GM21619 (cell line): ENCODE measurements around the gene SKP1.
A peak's percentile ranks its signal among the peaks of the same experiment; 100 is the strongest.
"Not testable (repeated sequence)": the region's sequence is repeated elsewhere in the genome, so short reads cannot be mapped to it uniquely, and the experiment has no call there.

ENCODE experiments used
- ATAC-seq: cut with Tn5 transposase; IDR thresholded peaks from one replicate; pipeline ENCODE4 v1.9.1; 2021; ENCODE audit not compliant: unreplicated experiment

The SKP1 gene

DNA sequence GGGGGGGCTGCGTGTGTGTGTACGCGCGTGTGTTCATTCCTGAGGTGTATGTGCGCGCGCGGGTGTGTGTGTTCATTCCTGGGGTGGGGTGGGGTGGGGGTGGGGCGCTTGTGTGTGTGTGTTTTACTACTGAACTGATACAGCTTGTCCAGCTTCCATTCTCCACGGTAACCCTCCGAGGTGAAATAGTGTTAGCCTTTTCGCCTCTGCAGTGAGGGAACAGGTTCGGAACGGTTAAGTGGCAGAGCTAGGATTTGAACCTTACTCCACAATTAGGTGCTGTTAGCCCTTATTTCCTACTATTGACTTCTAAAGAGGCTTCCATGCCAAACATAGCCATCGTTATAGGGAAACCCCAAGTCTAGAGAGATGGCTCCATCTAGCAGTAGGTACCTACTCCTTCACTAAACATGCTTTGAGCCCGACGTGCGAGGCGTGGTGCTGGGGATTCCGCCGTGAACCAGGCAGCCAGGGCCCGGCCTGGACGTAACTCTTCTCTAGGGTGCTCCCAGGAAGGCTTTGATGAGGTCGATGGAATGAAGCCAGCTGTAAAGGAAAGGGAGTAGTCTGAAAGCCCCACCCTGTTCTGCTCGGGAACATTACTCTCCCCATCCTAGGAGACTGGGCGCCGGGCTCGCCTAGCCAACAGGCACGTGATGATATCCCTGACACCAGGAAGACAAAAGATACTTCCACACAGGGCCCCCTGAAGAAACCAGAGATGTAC lies 782 bp upstream of the SKP1 start:
- ATAC-seq: no peak

DNA sequence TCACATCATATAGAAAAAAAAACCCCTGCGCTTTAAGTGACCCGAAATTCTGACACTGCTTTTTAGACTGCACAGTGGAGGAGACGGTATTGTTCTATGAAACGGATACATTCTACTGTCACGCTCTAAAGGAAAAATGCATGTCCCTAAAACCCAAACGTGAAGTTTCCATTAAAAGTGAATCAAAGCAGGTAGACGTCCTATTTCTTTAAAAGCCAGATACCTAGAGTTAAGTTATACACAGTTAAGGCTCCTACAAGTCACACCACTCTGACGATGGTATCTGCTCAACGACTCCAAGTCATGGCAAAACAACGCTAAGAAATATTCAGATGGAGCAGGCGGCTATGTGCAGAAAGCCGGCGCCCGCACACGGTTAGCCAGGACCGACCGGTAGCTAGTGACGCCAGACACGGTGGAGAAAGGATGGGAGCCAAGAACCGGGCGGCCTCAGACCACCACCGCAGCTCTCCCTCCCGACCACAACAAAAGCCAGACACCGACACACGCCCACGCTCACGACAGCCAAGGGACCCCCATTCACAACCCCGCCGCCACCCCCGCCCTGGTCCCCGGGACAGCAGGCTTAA lies 734 bp downstream of the SKP1 start:
- ATAC-seq: peak; percentile 11

DNA sequence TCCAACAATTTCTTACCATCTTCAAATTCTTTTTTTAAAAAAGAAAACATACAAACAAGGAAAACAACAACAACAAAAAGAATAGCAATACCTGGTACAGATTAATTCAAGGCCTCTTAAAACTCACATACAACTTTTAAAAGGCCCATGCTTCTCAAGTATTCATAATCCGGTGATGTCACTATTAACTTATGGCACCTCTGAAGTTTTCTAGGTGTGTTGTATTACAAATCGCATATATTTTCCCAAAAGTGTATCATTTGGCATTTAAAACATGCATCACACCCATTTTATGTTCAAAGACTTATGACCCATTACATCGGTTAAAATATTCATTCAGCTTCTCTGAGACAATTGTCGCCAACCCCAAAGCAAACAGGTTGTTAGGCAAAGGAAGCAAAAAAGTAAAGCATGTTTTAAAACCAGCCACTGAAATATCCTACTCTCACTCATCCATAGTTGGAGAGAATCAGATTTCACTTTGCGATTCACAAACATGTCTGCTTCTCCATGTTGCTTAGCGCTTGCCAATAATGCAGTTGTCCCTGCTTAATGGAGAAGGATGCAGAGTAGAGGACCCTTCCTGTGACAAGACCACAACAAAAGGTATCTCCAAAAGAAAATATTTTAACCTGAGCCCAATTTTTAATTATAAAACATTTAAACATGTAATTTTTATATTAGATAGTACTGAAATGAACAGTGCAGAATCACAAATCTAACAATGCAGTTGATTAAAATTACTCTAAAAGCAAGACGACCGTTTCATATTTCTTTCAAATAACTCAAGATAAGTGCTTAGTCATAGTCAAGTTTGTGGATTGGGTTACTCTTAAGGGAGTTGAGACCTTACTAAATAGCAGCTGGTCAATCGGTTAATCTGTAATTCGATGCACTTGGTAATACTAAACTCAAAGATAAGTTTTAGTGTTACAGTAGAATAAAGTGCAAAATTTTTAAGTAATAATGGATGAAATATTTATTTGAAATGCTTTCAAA lies 1.6 kb downstream of the SKP1 start:
- ATAC-seq: no peak

DNA sequence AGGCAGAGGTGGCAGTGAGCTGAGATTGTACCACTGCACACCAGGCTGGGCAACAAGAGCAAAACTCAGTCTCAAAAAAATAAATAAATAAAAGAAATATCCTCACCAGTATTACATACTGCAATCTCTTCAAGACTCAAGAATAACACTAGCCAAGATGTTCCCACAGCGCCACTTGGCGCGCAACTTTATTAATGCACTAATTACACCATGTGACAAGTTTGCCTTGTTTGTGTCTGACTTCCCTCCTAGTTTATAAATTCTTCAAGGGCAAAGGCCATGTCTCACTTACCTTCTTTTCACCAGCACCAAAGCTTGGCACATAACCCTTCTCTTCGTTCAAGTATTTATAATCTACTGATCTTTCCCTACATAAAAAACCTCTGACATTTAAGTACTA lies 4.8 kb downstream of the SKP1 start:
- no peak for ATAC-seq

DNA sequence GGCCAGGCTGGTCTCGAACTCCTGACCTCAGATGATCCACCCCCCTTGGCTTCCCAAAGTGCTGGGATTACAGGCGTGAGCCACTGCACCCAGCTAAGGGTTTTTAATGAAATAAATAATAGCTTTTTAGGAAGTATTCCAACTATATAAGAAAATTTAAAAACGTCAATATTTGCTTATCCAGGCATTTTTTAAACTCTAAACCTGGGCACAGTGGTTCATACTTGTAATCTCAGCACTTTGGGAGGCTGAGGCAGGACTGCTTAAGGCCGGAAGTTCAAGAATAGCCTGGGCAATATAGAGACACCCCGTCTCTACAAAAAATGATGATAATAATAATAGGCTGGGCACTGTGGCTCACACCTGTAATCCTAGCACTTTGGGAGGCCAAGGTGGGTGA lies 14.2 kb downstream of the SKP1 start:
- ATAC-seq: no peak

DNA sequence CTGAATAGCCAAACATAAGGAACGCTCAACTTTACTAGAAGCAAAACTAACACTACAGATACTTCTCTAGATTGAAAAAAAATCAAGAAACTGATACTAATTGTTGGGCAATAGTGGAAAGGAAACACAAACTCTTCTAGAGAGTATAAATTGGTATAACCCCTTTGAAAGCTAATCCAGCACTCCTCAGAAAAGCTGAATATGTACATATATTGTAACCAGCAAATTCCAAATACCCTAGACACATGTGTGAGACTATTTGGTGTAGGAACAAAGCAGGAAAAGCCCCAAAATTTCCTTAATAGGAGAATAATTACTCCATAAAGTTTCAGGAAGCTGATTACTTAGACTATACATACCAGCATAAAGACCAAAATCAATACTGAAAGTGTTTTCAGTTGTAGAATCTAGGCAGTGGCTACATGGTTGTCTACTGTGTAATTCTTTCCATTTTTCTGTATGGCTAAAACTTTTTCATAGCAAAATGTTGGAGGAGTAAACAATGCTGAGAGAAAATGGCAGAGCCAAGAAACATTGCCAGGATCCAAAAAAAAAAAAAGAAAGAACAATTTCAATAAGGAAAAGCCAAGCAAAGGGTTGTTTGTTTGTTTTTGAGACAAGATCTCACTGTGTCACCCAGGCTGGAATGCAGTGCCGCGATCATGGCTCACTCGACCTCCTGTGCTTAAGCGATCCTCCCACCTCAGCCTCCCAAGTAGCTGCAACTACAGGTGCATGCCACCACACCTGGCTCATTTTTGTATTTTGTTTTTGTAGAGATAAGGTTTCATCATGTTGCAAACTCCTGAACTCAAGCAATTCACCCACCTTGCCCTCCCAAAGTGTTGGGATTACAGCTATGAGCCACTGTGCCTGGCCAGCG lies 15.0 kb downstream of the SKP1 start:
- ATAC-seq: no peak

DNA sequence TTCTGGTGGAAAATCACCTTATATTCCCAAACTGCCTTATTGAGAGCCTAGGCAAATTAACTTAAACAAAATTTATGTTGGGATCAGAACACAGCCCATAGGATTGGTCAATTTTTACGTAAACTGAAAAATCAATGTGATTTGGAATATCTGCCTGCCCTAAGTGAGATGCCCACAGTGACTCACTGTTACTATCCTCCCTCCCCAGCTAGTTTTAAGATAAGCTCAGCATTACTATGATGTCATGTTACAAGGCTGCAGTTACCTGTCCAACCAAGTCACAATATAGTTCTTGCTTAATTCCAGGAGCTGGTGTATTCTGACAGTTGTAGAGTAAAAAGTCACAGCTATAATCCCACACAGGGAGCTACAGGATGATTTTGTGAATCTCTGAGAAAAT lies 23.1 kb downstream of the SKP1 start:
- no peak for ATAC-seq

DNA sequence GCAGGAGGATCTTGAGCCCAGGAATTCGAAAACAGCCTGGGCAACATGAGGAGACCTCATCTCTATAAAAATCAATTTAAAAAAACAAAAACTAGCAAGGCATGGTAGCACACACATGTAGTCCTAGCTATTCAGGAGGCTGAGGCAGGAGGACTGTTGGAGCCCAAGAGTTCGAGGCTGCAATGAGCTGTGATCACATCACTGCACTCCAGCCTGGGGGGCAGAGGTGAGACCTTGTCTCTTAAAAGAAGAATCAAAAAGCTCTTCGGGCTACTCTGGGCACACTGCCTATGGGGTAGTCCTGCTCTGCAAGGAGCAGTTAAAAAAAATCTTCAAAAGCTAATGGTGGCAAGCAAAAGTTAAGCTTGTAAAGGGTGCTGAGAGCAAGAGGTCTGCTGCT lies 23.5 kb downstream of the SKP1 start:
- no peak for ATAC-seq

DNA sequence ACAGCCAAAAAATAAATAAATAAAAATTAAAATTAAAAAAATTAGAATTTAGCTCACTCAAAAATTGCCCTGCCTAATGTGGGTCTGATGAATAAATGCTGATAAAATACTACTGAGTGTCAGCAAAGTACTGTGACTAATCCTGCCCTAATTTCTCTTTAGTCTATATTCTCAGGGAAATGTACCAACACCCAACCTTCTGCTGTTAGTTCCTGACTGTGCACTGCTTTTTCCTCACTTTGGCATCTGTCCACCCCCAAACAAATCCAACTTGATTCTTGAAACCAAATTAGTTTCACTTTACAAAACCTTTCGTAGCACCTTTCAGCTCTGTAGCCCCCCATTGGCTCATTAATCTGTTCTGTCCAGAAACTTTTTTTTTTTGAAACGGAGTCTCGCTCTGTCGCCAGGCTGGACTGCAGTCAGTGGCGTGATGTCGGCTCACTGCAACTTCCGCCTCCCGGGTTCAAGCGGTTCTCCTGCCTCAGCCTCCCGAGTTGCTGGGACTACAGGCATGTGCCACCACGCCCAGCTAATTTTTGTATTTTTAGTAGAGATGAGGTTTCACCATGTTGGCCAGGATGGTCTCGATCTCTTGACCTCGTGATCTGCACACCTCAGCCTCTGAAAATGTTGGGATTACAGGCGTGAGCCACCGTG lies 24.4 kb downstream of the SKP1 start:
- ATAC-seq: not testable (repeated sequence)

DNA sequence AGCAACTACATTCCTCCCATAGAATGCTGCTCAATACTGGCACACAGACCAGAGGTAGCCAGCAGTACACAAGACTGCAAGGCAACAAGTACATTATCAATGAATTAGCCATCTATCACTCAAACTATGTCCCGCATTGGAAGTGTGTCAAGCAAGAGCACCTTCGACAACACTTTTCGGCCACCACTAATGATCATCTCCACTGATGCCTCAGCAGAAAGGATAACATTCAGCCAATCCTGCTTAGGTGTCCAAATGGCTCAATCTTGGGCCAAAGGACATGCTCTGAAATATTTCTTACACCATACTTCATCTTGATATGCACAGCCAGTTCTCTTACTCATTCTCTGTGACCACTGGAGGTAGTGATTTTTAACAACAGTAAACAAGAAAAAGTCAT lies 25.0 kb downstream of the SKP1 start:
- ATAC-seq: no peak

DNA sequence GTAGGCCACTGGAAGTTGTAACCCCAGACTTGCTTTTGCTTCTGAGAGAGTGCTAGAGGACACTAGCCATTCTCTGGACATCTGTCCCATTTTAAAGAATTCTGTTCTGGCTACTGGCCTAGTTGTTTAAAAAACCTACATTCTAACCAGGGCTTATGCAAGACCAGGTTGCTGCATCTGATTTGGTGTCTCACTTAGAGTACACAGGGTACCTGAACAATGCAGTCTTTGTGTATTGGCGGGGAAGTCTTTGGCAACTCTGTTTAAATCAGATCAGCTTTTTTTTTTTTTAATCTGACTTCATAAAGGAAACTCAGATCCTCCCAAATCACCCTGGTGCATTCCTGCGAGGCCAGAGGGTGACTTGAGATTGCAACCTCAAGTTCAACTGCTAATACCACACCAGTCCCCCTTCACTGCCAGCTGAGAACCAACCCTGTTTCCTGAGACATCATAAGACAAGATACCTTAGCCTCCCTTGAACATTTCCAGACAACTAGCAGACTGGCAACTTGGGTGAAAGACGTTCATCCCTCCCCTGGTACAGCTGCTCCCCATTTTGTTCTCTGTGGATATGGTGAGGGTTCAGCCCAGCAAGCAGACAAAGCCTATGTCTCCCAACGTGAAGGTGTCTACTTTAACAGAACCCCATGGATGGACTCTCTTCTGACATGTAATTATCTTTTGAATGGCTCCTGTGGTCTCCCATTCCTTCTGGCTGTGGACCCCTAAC lies 27.0 kb downstream of the SKP1 start:
- no peak for ATAC-seq

DNA sequence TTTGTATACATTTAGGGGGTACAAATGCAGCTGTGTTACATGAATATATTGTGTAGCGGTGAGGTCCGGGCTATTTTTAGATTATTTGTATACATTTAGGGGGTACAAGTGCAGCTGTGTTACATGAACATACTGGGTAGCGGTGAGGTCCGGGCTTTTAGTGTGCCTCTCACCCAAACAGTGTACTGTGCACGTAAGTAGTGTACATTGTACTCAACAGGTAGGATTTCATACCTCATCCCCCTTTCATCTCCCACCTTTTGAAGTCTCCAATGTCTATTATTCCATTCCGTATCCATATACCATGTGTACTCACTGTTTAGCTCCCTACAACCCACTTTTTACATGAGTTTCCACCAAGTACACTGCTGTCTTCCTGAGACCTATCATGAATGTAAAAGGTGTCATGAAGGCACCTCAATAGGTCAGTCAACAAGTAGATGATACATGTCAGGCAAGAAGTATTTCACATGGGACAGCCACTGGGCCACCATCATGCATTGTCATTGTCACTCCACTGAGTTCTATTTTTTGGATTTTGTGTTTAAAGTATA lies 27.7 kb downstream of the SKP1 start:
- ATAC-seq: no peak

DNA sequence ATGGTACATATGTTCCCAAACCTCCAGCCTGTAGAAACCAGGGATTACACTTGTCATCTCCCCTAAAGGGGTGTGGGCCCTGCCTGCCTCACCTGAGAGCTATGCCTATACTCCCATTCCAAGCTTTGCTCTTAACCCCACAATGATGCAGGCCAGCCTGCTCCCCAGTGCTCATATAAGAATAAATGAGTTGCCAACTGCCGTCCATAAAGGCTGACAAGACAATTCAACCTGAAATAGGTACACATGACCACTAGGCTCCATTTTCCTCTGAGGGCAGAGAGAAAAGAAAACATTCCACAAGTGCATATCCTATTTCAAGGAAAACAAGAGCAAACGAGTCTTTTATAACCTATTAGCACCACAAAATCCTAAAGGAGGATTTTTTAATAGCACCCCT lies 28.4 kb downstream of the SKP1 start:
- no peak for ATAC-seq

DNA sequence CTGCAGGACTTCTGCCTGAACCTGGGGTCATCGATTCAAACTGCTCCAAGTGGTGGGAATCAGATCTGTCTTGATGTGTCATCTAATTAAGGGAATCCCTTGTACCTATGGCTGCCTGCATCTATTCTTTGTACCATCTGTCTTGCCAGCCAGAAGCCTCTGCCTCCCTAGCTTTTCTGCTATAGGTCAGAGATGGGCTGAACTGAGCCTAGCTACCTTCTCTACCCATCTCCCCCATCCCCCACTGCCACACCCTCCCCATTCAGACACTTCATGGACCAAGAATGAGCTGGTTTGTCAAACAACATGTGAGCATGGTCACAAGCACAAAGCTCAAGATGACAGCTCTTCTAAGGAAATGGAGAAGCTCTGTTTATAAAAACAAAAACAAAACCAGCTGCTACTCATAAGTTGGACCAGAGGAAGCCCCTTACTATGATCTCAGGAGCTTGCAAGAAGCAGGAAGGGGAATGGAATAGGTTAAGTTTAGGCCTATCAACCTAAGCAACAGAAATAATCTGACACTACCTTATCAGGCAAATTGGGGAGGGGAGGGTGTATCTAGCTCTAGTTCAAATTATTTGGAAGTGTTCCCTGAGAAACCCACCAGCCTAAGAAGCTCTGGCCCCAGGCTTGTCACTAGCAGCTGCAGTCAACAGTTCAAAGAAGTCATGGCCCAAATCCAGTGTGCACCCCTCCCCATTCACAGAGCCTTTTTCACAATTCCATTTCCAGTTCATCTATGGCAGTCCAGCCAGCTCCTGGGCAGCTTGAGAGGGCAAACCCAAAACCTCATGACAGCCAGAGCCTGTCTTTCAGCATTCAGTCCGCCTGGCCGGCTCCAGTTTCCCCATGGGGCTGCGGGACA lies 29.9 kb downstream of the SKP1 start:
- no peak for ATAC-seq

DNA sequence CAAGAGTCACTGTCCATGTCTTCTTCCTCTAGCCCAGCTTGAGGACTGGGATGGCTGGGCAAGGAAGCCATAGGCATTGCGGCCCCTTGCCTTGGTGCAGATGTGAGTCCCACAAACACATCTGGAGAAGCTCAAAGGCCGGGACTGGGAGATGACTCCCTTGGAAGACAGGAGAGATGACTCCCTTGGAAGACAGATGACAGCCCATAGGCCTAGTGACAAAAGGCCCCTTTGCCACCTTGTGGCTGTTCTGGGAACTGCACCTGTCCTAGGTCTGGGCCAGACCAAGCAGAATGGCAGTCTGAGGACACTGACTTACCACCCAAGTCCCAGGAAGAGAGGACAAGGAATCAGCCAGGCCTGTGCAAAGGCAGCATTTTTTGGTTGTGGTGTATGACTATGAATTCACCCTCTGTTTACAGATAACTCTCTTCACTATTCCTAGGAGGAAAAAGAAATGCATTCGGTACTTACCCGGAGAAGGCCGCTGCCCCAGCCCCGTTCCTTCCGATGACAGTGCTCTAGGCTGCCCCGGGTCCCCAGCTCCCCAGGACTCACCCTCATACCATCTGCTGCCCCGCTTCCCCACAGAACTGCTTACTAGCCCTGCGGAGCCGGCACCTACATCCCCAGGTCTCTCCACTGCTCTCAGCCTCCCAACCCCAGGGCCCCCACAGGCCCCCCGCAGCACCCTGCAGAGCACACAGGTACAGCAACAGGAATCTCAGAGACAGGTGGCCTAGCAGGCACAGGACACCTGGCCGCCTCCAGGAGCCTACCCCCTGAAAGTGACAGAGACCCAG lies 30.8 kb downstream of the SKP1 start:
- no peak for ATAC-seq

DNA sequence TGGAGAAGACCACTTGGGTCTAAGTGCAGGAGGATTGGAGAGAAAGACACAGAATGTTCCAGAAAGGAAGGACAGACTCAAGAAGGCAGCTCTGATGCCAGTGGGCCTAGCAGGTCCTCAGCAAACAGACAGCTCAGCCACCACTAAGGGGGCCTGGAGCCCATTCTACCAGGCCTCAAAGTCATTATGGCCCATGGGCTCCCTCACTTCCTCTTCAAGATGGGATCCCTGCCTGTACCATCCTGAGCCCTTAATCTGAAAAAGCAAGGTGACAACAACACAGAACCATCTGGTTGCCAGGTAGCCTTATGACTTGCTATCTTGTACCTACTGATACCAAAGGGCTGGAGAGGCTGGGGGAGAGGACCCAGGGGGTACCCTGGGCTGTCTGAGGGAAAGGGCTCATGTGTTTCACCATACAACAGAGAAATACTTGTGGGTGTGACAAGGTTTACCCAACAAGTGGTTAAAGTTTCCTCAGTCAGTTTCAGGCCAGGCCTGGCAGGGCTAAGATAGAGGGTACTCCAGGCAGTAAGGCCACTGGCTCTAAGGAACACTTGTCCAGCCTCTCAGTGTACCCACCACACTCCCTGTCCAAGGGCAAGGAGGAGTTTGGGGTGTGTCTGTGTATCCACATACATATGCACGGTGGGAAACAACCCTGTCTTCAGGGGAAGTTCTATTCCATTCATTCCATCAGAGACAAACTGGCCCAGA lies 31.6 kb downstream of the SKP1 start:
- no peak for ATAC-seq
